IMR-90 (cell line): Measurements from ENCODE around the gene AOPEP. TPM values are rescaled to one million over a fixed set of nuclear protein-coding genes. Genes with fewer than 3 reads are reported as not detected.

Source experiments
- ATAC-seq: fragments of 200-7000 bp; cut with Tn5 transposase; 2 replicates; pipeline ENCODE4 v1.9.1; 2020; ENCODE audit warnings: low read depth, mild to moderate bottlenecking, moderate library complexity
- BruUV-seq: library from RNA; stranded (reverse); fragments of 400-500 nt; replicated peaks from 2 replicates; lab custom pipeline; 2021; lab: Mats Ljungman, UMichigan
- CTCF ChIA-PET: fragments of 300-600 bp; formaldehyde crosslinking; extraction: SDS; loops from one replicate; lab custom pipeline; 2021; ENCODE audit warnings: antibody characterized with exemption; lab: Yijun Ruan, JAX
- POLR2A ChIA-PET: fragments of 300-600 bp; sonication (Branson Sonifier 250); formaldehyde crosslinking; loops from one replicate; lab custom pipeline; 2022; ENCODE audit warnings: antibody characterized with exemption; ENCODE audit not compliant: unreplicated experiment; lab: Charles Lee
- DNase-seq: peaks from one replicate; pipeline ENCODE4 v3.0.0; 2013
- H2AFZ ChIP-seq: replicated peaks from 2 replicates; pipeline ENCODE3; 2013; ENCODE audit warnings: low read length, mild to moderate bottlenecking; ENCODE audit not compliant: poor library complexity
- H2AK5ac ChIP-seq: 2 replicates; pipeline ENCODE4 v1.6.1; 2013; ENCODE audit warnings: low read depth, low read length, inconsistent platforms
- H2AK9ac ChIP-seq: replicated peaks from 2 replicates; pipeline ENCODE3; 2013; ENCODE audit warnings: mild to moderate bottlenecking, low read depth, low read length, moderate library complexity; ENCODE audit not compliant: poor library complexity
- H2BK120ac ChIP-seq: 2 replicates; pipeline ENCODE4 v1.6.1; 2013; ENCODE audit warnings: low read depth, low read length, inconsistent platforms
- H2BK15ac ChIP-seq: 3 replicates; pipeline ENCODE4 v1.6.1; 2013; ENCODE audit warnings: low read depth, low read length, inconsistent platforms
- H2BK20ac ChIP-seq: 2 replicates; pipeline ENCODE4 v1.6.1; 2013; ENCODE audit warnings: low read depth, mild to moderate bottlenecking, inconsistent platforms, low read length, moderate library complexity
- H2BK5ac ChIP-seq: 2 replicates; pipeline ENCODE4 v1.6.1; 2013; ENCODE audit warnings: mild to moderate bottlenecking, low read depth, low read length, inconsistent platforms; ENCODE audit not compliant: poor library complexity, severe bottlenecking
- H3K14ac ChIP-seq: replicated peaks from 2 replicates; pipeline ENCODE4 v1.6.1; 2013; ENCODE audit warnings: low read depth, low read length, inconsistent platforms
- H3K18ac ChIP-seq: 2 replicates; pipeline ENCODE4 v1.6.1; 2013; ENCODE audit warnings: low read depth, low read length, control low read depth
- H3K23ac ChIP-seq: 2 replicates; pipeline ENCODE4 v1.6.1; 2013; ENCODE audit warnings: low read depth, low read length, inconsistent platforms
- H3K27ac ChIP-seq: 2 replicates; pipeline ENCODE4 v1.5.1; 2013; ENCODE audit warnings: mild to moderate bottlenecking, control low read depth, low read length; ENCODE audit not compliant: insufficient read depth
- H3K27me3 ChIP-seq: 2 replicates; pipeline ENCODE4 v1.6.1; 2013; ENCODE audit warnings: low read length; ENCODE audit not compliant: control insufficient read depth, insufficient read depth
- H3K36me3 ChIP-seq: 2 replicates; pipeline ENCODE4 v1.6.1; 2013; ENCODE audit warnings: low read length, mixed read lengths; ENCODE audit not compliant: control insufficient read depth, insufficient read depth
- H3K4ac ChIP-seq: 2 replicates; pipeline ENCODE4 v1.6.1; 2013; ENCODE audit warnings: low read depth, low read length, inconsistent platforms
- H3K4me1 ChIP-seq: 2 replicates; pipeline ENCODE4 v1.6.1; 2013; ENCODE audit warnings: low read length, mixed read lengths; ENCODE audit not compliant: control insufficient read depth, insufficient read depth
- H3K4me2 ChIP-seq: 2 replicates; pipeline ENCODE4 v1.6.1; 2013; ENCODE audit warnings: low read depth, mild to moderate bottlenecking, control low read depth, low read length, moderate library complexity
- H3K4me3 ChIP-seq: 2 replicates; pipeline ENCODE4 v1.5.1; 2013; ENCODE audit warnings: low read depth, mild to moderate bottlenecking, control low read depth, low read length, moderate library complexity; ENCODE audit not compliant: insufficient read depth
- H3K56ac ChIP-seq: 2 replicates; pipeline ENCODE4 v1.6.1; 2013; ENCODE audit warnings: low read length, inconsistent platforms; ENCODE audit not compliant: insufficient read depth; ENCODE audit errors: extremely low read depth
- H3K79me1 ChIP-seq, 2 experiments: 2 replicates each; pipeline ENCODE4 v1.6.1; 2013; ENCODE audit warnings: low read length in 2 of 2, inconsistent platforms in 1 of 2, low read depth in 1 of 2
- H3K9ac ChIP-seq: 2 replicates; pipeline ENCODE4 v1.6.1; 2013; ENCODE audit warnings: low read depth, low read length, control low read depth
- H3K9me1 ChIP-seq: 2 replicates; pipeline ENCODE4 v1.6.1; 2013; ENCODE audit warnings: low read length, inconsistent platforms; ENCODE audit not compliant: insufficient read depth
- H3K9me3 ChIP-seq: 2 replicates; pipeline ENCODE4 v1.6.1; 2013; ENCODE audit warnings: low read length; ENCODE audit not compliant: control insufficient read depth, insufficient read depth
- H4K20me1 ChIP-seq: 2 replicates; pipeline ENCODE4 v1.6.1; 2013; ENCODE audit warnings: low read length, inconsistent platforms; ENCODE audit not compliant: insufficient read depth
- H4K5ac ChIP-seq: 2 replicates; pipeline ENCODE4 v1.6.1; 2013; ENCODE audit warnings: mild to moderate bottlenecking, low read depth, low read length, control low read depth
- H4K8ac ChIP-seq, 2 experiments: 2 replicates each; pipeline ENCODE4 v1.6.1; 2013; ENCODE audit warnings: low read depth in 2 of 2, low read length in 2 of 2, control low read depth in 1 of 2, inconsistent platforms in 1 of 2
- H4K91ac ChIP-seq: 2 replicates; pipeline ENCODE4 v1.6.1; 2013; ENCODE audit warnings: low read depth, low read length, inconsistent platforms; ENCODE audit not compliant: insufficient read depth
- MAFK ChIP-seq: IDR thresholded peaks from 2 replicates; pipeline ENCODE4 v1.6.1; 2012; ENCODE audit warnings: low read depth, low read length, improper control_type of control experiment
- SMC3 ChIP-seq: fragments of 150-350 bp; IDR thresholded peaks from 2 replicates; pipeline ENCODE4 v1.6.1; 2016; ENCODE audit warnings: low read depth, mild to moderate bottlenecking, antibody characterized with exemption, low read length, moderate library complexity
- WGBS, 2 experiments: methylation state at CpG; one replicate each; pipeline versions ENCODE4 v1.1.5 to v1.1.7; 2013; ENCODE audit warnings: missing lambda C conversion rate in 2 of 2; ENCODE audit not compliant: insufficient read length in 1 of 2; ENCODE audit errors: extremely low coverage in 2 of 2; 5-methylcytosine and 5-hydroxymethylcytosine counted together
- dilution Hi-C: fragments of 300-500 bp; cut with HindIII; formaldehyde crosslinking; loops from one replicate; pipeline ENCODE4 v1.14.3; 2018; ENCODE audit warnings: low sequenced_read_pairs; ENCODE audit not compliant: unreplicated experiment
- in situ Hi-C: fragments of 300-500 bp; cut with MboI; formaldehyde crosslinking; loops from 3 replicates; pipeline ENCODE4 v1.14.3; 2019; ENCODE audit warnings: low sequenced_read_pairs, inconsistent platforms, mixed read lengths
- intact Hi-C: fragments of 100-400 bp; cut with micrococcal nuclease; formaldehyde crosslinking; loops from 2 replicates; pipeline ENCODE4 v1.10.0; 2022
- polyA plus RNA-seq, 3 experiments: library from polyadenylated mRNA; depleted of rRNA; stranded (reverse); fragments of >200 nt; gene quantifications; 2 replicates each; pipeline ENCODE4 v1.2.3, GENCODE V29; 2012; ENCODE audit warnings: low replicate concordance in 1 of 3
- total RNA-seq: library from RNA; depleted of rRNA; stranded (reverse); fragments of >200 nt; gene quantifications from 2 replicates; pipeline ENCODE4 v1.2.3, GENCODE V29; 2012
- TF ChIP-seq, protein P1 (sequence below): fragments of 150-350 bp; IDR thresholded peaks from 2 replicates; pipeline ENCODE4 v1.6.1; 2017; ENCODE audit warnings: mild to moderate bottlenecking, antibody characterized with exemption, low read length, low read depth
- TF ChIP-seq, protein P2 (sequence below): conservative IDR thresholded peaks from 2 replicates; pipeline ENCODE4 v1.5.1; 2012; ENCODE audit warnings: mild to moderate bottlenecking, low read depth, low read length, improper control_type of control experiment

AOPEP gene
- total and polyA plus RNA-seq, 2 of the 4 experiments (the other 2 are of a cell fraction), result 34.9 to 38.7 TPM

DNA sequence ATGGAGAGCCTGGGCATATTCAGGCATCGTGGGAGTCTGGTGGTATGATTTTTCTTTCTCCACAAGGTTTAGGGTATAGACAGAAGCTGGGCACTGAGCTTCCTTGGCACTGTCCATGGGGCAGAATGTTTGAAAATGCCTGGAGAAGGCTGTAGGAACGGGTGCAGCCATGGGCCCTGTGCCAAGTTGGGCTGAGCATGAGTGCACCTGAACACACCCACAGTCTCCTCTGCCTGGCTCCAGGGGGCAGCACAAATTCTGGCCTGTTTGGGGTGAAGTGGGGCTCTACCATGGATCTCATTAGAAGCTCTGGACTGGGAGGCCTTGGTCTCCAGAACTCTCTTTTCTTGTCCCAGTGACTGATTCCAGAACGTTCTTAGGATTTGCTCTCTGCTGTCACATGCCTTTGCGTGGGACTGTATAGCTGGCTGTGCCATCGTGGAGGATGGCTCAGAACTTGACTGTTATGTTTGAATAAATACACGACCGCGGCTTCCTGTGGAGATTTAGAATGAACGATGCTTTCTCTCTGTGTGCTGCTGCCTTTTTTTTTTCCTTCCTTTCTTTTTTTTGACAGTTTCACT lies 361.3 kb downstream of the AOPEP start:
- H3K79me1 ChIP-seq, result peaks cover 20 to 70% of the 10 kb centered on the region in 2 experiments; a peak in 3 of 4 replicates
- no peak overlapping the region for H3K4me2 ChIP-seq
- no peak overlapping the region for H2BK120ac ChIP-seq
- no peak overlapping the region for H2BK15ac ChIP-seq
- H3K9me3 ChIP-seq, result no peaks in the 10 kb centered on the region
- in situ Hi-C loops, result no loop called here
- H3K9me1 ChIP-seq, result peaks cover 28% of the 10 kb centered on the region
- 54% methylated on average over 4 of the region's 9 CpGs; no CpG with 5 or more reads in 1 of the 2 experiments for WGBS, 2 experiments
- dilution Hi-C loops, result no loop called here
- no peak overlapping the region for H2AFZ ChIP-seq
- no peak overlapping the region for H2BK20ac ChIP-seq
- H3K9ac ChIP-seq, result no peak overlapping the region
- DNase-seq, result no peak
- H3K36me3 ChIP-seq, result peaks cover 52% of the 10 kb centered on the region
- ChIA-PET POLR2A (no interaction called here), CTCF (interaction anchor here (0.6 to 0.7 kb wide), 2 partner anchors 214 to 1993 kb away, joined by 3 to 4 read pairs; no protein-coding TSS in a partner anchor)
- peaks cover 22% of the 10 kb centered on the region for H3K4me1 ChIP-seq
- no peak for ATAC-seq
- no peak overlapping the region for H4K8ac ChIP-seq
- H3K4me3 ChIP-seq, result no peak overlapping the region
- no peak overlapping the region for H3K56ac ChIP-seq
- H3K18ac ChIP-seq, result no peak overlapping the region
- intact Hi-C loops, result no loop called here
- no peak overlapping the region for H3K4ac ChIP-seq
- peaks cover 47% of the 10 kb centered on the region for H4K20me1 ChIP-seq
- no peak overlapping the region for H3K14ac ChIP-seq
- H4K5ac ChIP-seq, result no peak overlapping the region
- H2BK5ac ChIP-seq, result no peak overlapping the region
- H4K91ac ChIP-seq, result no peak overlapping the region
- H3K27ac ChIP-seq, result no peak overlapping the region
- no peaks in the 10 kb centered on the region for H3K27me3 ChIP-seq
- H3K23ac ChIP-seq, result no peak overlapping the region
- H2AK9ac ChIP-seq, result no peak overlapping the region
- BruUV-seq, result no TSS peak
- TF ChIP-seq, protein P1, sequence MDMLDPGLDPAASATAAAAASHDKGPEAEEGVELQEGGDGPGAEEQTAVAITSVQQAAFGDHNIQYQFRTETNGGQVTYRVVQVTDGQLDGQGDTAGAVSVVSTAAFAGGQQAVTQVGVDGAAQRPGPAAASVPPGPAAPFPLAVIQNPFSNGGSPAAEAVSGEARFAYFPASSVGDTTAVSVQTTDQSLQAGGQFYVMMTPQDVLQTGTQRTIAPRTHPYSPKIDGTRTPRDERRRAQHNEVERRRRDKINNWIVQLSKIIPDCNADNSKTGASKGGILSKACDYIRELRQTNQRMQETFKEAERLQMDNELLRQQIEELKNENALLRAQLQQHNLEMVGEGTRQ, result no peak
- TF ChIP-seq, protein P2, sequence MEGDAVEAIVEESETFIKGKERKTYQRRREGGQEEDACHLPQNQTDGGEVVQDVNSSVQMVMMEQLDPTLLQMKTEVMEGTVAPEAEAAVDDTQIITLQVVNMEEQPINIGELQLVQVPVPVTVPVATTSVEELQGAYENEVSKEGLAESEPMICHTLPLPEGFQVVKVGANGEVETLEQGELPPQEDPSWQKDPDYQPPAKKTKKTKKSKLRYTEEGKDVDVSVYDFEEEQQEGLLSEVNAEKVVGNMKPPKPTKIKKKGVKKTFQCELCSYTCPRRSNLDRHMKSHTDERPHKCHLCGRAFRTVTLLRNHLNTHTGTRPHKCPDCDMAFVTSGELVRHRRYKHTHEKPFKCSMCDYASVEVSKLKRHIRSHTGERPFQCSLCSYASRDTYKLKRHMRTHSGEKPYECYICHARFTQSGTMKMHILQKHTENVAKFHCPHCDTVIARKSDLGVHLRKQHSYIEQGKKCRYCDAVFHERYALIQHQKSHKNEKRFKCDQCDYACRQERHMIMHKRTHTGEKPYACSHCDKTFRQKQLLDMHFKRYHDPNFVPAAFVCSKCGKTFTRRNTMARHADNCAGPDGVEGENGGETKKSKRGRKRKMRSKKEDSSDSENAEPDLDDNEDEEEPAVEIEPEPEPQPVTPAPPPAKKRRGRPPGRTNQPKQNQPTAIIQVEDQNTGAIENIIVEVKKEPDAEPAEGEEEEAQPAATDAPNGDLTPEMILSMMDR, result 0 out of 2 replicates have a peak, but pooled peaks have one; percentile 5
- TF ChIP-seq SMC3 (no peak), MAFK (no peak)
- peak overlapping the region; percentile 50; the same call in 1 of the 2 replicates for H2AK5ac ChIP-seq
